ENCODE measurements around the gene HEMK1. TPM values are rescaled to one million over a fixed set of nuclear protein-coding genes. Genes with fewer than 3 reads are reported as not detected.
A peak's percentile ranks its signal among the peaks of the same experiment; 100 is the strongest.

The HEMK1 gene
- total RNA-seq, 1 experiment from 2014 or later, result 18.3 TPM

GRCh38 chr3:50586763-50587070 lies 17.4 kb downstream of the HEMK1 start:
- DNase-seq (ENCODE audit: low read depth, low spot score), result no peak
- in situ Hi-C loops (cut with HindIII; ENCODE audit: low pct_unique_long_range_greater_than_20kb, low sequenced_read_pairs), result no loop called here

- DNase-seq (ENCODE audit: low read depth, low spot score), result no peak
- in situ Hi-C loops (cut with HindIII; ENCODE audit: low pct_unique_long_range_greater_than_20kb, low sequenced_read_pairs), result no loop called here
Measured at GRCh38 chr3:50587373-50587772, 18.1 kb downstream of the HEMK1 start.

- in situ Hi-C loops (cut with HindIII; ENCODE audit: low pct_unique_long_range_greater_than_20kb, low sequenced_read_pairs), result no loop called here
- no peak for DNase-seq (ENCODE audit: low read depth, low spot score)
Measured at GRCh38 chr3:50587806-50588758, 18.8 kb downstream of the HEMK1 start.

GRCh38 chr3:50588759-50589433 lies 19.6 kb downstream of the HEMK1 start:
- no peak for DNase-seq (ENCODE audit: low read depth, low spot score)
- in situ Hi-C loops (cut with HindIII; ENCODE audit: low pct_unique_long_range_greater_than_20kb, low sequenced_read_pairs), result no loop called here

- in situ Hi-C loops (cut with HindIII; ENCODE audit: low pct_unique_long_range_greater_than_20kb, low sequenced_read_pairs), result no loop called here
Measured at GRCh38 chr3:50591196-50591741, 21.9 kb downstream of the HEMK1 start.

GRCh38 chr3:50592568-50592967 lies 23.2 kb downstream of the HEMK1 start:
- in situ Hi-C loops (cut with HindIII; ENCODE audit: low pct_unique_long_range_greater_than_20kb, low sequenced_read_pairs), result no loop called here
- DNase-seq (ENCODE audit: low read depth, low spot score), result no peak

More at GRCh38 chr3:50591196-50591741, 21.9 kb downstream of the HEMK1 start:
- no peak for DNase-seq (ENCODE audit: low read depth, low spot score)

- DNase-seq (ENCODE audit: low read depth, low spot score), result no peak
- in situ Hi-C loops (cut with HindIII; ENCODE audit: low pct_unique_long_range_greater_than_20kb, low sequenced_read_pairs), result no loop called here
Measured at GRCh38 chr3:50594253-50594785, 25.0 kb downstream of the HEMK1 start.

- in situ Hi-C loops (cut with HindIII; ENCODE audit: low pct_unique_long_range_greater_than_20kb, low sequenced_read_pairs), result no loop called here
- DNase-seq (ENCODE audit: low read depth, low spot score), result no peak
Measured at GRCh38 chr3:50599115-50599715, 29.9 kb downstream of the HEMK1 start.

- in situ Hi-C loops (cut with HindIII; ENCODE audit: low pct_unique_long_range_greater_than_20kb, low sequenced_read_pairs), result no loop called here
- DNase-seq (ENCODE audit: low read depth, low spot score), result no peak
Measured at GRCh38 chr3:50599716-50600118, 30.4 kb downstream of the HEMK1 start.

GRCh38 chr3:50600141-50600753 lies 30.9 kb downstream of the HEMK1 start:
- in situ Hi-C loops (cut with HindIII; ENCODE audit: low pct_unique_long_range_greater_than_20kb, low sequenced_read_pairs), result no loop called here
- DNase-seq (ENCODE audit: low read depth, low spot score), result no peak

GRCh38 chr3:50600841-50601591 lies 31.7 kb downstream of the HEMK1 start:
- in situ Hi-C loops (cut with HindIII; ENCODE audit: low pct_unique_long_range_greater_than_20kb, low sequenced_read_pairs), result no loop called here
- DNase-seq (ENCODE audit: low read depth, low spot score), result peak; percentile 27

GRCh38 chr3:50602595-50603191 lies 33.4 kb downstream of the HEMK1 start:
- DNase-seq (ENCODE audit: low read depth, low spot score), result no peak
- in situ Hi-C loops (cut with HindIII; ENCODE audit: low pct_unique_long_range_greater_than_20kb, low sequenced_read_pairs), result no loop called here

GRCh38 chr3:50603261-50604109 lies 34.2 kb downstream of the HEMK1 start:
- no peak for DNase-seq (ENCODE audit: low read depth, low spot score)
- in situ Hi-C loops (cut with HindIII; ENCODE audit: low pct_unique_long_range_greater_than_20kb, low sequenced_read_pairs), result no loop called here

- DNase-seq (ENCODE audit: low read depth, low spot score), result no peak
- in situ Hi-C loops (cut with HindIII; ENCODE audit: low pct_unique_long_range_greater_than_20kb, low sequenced_read_pairs), result no loop called here
Measured at GRCh38 chr3:50604110-50604621, 34.8 kb downstream of the HEMK1 start.

GRCh38 chr3:50604628-50605588 lies 35.6 kb downstream of the HEMK1 start:
- in situ Hi-C loops (cut with HindIII; ENCODE audit: low pct_unique_long_range_greater_than_20kb, low sequenced_read_pairs), result no loop called here
- DNase-seq (ENCODE audit: low read depth, low spot score), result no peak

Measured in SK-MEL-5 (cell line).